ENCODE results near the gene IGFN1. TPM values are rescaled to one million over a fixed set of nuclear protein-coding genes. Genes with fewer than 3 reads are reported as not detected.

Gene IGFN1
- total RNA-seq, 1 donor from 2014 or later = 7.9 TPM

GRCh38 chr1:201183753-201184152, 6.9 kb upstream of the IGFN1 start:
- Mint-ChIP-seq H3K4me3 (no peak overlapping the region), H3K27ac (no peak overlapping the region), H3K27me3 (peaks cover 15% of the 10 kb centered on the region), H3K36me3 (peaks cover 7% of the 10 kb centered on the region), H3K9me3 (peaks cover 5% of the 10 kb centered on the region), H3K4me1 (ENCODE audit: unreplicated experiment) (peaks cover 26% of the 10 kb centered on the region)
- DNase-seq (ENCODE audit: extremely low spot score, unreplicated experiment) = no peak
- no peak for TF ChIP-seq CTCF (conservative IDR thresholded peaks at IDR 0.05)

- Mint-ChIP-seq H3K4me1 (ENCODE audit: unreplicated experiment) (peaks cover 26% of the 10 kb centered on the region), H3K9me3 (no peaks in the 10 kb centered on the region), H3K36me3 (peaks cover 7% of the 10 kb centered on the region), H3K27me3 (peaks cover 16% of the 10 kb centered on the region), H3K27ac (peak overlapping the region; percentile 58), H3K4me3 (peak overlapping the region; percentile 2)
- no peak for DNase-seq (ENCODE audit: extremely low spot score, unreplicated experiment)
- peak; percentile 60 for TF ChIP-seq CTCF (conservative IDR thresholded peaks at IDR 0.05)
These were observed 6.1 kb upstream of the IGFN1 start for GRCh38 chr1:201184307-201185122.

GRCh38 chr1:201185123-201185453, 5.5 kb upstream of the IGFN1 start:
- H3K4me1 Mint-ChIP-seq (ENCODE audit: unreplicated experiment) = peaks cover 26% of the 10 kb centered on the region
- no peaks in the 10 kb centered on the region for H3K9me3 Mint-ChIP-seq
- peaks cover 20% of the 10 kb centered on the region for H3K27me3 Mint-ChIP-seq
- H3K27ac Mint-ChIP-seq = no peak overlapping the region
- H3K4me3 Mint-ChIP-seq = no peak overlapping the region
- no peak for DNase-seq (ENCODE audit: extremely low spot score, unreplicated experiment)
- no peak for TF ChIP-seq CTCF (conservative IDR thresholded peaks at IDR 0.05)
- peaks cover 1% of the 10 kb centered on the region for H3K36me3 Mint-ChIP-seq

- Mint-ChIP-seq H3K27ac (no peak overlapping the region), H3K9me3 (no peaks in the 10 kb centered on the region), H3K4me1 (ENCODE audit: unreplicated experiment) (peaks cover 31% of the 10 kb centered on the region), H3K4me3 (no peak overlapping the region), H3K27me3 (peaks cover 20% of the 10 kb centered on the region), H3K36me3 (no peaks in the 10 kb centered on the region)
- TF ChIP-seq CTCF (conservative IDR thresholded peaks at IDR 0.05) = no peak
- DNase-seq (ENCODE audit: extremely low spot score, unreplicated experiment) = no peak
These were observed 5.0 kb upstream of the IGFN1 start for GRCh38 chr1:201185527-201186128.

GRCh38 chr1:201186192-201186591, 4.4 kb upstream of the IGFN1 start:
- Mint-ChIP-seq H3K9me3 (no peaks in the 10 kb centered on the region), H3K36me3 (no peaks in the 10 kb centered on the region), H3K27ac (no peak overlapping the region), H3K4me1 (ENCODE audit: unreplicated experiment) (peaks cover 31% of the 10 kb centered on the region), H3K27me3 (peaks cover 17% of the 10 kb centered on the region), H3K4me3 (no peak overlapping the region)
- no peak for TF ChIP-seq CTCF (conservative IDR thresholded peaks at IDR 0.05)
- no peak for DNase-seq (ENCODE audit: extremely low spot score, unreplicated experiment)
